NOMO-1 treated with dmso at 0.1 percent for 144 hours (cell line): ENCODE measurements around the gene PIGO.

Experiments used
- DNase-seq: peaks from one replicate; lab custom pipeline; 2025; ENCODE audit not compliant: unreplicated experiment; lab: John Stamatoyannopoulos, UW

PIGO gene

GRCh38 chr9:35096035-35096849 is at the start of gene PIGO:
Gene PIGO (minus strand): TSS chr9:35096591. CDS start chr9:35095565, 1,026 bp downstream.
- DNase-seq: peak; percentile 90

- DNase-seq: no peak
These were observed 45.6 kb upstream of the PIGO start for GRCh38 chr9:35142037-35142436.

DNA sequence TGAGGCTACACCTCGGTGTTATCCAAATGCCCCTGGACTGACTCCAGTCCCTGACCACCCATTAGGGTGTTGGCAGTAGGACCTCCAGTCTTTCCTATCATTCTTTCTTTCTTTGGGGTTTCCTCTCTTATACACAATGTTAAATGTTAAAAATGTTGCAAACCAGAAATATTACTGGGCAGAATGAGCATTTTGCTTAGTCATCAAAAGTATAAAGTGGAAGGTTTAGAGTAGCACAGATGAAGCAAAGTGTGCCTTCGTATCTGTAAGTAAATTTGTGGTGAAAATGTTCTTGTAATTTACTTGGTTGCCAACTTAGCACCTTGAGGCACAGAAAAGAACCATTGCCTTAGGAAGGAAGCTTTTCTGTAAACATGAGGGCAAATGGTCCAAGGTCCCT is 43.7 kb upstream of the PIGO start:
- DNase-seq: no peak

- no peak for DNase-seq
These were observed 40.5 kb upstream of the PIGO start for GRCh38 chr9:35136866-35137265.

- no peak for DNase-seq
These were observed 39.6 kb upstream of the PIGO start for GRCh38 chr9:35135988-35136387.

DNA sequence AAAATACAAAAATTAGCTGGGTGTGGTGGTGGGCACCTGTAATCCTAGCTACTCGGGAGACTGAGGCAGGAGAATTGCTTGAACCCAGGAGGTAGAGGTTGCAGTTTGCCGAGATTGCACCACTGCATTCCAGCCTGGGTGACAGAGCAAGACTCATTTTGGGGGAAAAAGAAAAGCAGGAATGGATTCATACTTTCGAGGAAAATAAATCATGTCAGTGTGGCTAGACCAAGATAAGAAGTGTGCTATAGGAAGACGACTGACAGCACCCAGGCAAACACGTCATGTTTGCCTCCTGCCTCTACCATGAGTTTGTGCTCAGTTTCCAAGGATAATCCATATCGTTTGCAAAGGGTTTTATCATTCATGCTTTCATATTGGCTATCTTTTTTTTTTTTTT is 38.5 kb upstream of the PIGO start:
- DNase-seq: no peak

GRCh38 chr9:35116898-35117551 is 20.6 kb upstream of the PIGO start:
- peak; percentile 87 for DNase-seq

DNA sequence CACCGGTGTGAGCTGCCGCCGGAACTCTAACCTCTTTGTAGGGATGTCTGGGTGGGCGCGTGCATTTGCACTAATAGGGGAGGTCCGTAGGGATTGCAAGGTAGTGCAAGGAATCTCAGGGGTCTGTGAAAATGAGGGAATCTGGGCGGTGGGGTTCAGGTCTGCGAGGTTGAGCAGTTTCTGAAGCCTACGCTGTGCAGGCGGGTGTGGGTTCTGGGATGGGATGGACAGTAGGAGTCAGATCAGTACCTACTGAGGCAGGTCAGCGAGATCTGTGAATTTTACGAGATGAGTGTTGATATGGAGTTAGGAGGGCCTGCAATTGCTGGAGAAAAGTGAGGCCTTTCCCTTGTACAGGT is 20.1 kb upstream of the PIGO start:
- no peak for DNase-seq

- DNase-seq: peak; percentile 100
These were observed 19.5 kb upstream of the PIGO start, which contains the start of gene ATOSB for GRCh38 chr9:35115680-35116538. Gene ATOSB (minus strand): TSS chr9:35115862. CDS start chr9:35108274, 7,588 bp downstream.

- DNase-seq: peak; percentile 86
These were observed 18.6 kb upstream of the PIGO start for GRCh38 chr9:35114840-35115628.

GRCh38 chr9:35114113-35114839 is 17.9 kb upstream of the PIGO start:
- DNase-seq: peak; percentile 91

DNA sequence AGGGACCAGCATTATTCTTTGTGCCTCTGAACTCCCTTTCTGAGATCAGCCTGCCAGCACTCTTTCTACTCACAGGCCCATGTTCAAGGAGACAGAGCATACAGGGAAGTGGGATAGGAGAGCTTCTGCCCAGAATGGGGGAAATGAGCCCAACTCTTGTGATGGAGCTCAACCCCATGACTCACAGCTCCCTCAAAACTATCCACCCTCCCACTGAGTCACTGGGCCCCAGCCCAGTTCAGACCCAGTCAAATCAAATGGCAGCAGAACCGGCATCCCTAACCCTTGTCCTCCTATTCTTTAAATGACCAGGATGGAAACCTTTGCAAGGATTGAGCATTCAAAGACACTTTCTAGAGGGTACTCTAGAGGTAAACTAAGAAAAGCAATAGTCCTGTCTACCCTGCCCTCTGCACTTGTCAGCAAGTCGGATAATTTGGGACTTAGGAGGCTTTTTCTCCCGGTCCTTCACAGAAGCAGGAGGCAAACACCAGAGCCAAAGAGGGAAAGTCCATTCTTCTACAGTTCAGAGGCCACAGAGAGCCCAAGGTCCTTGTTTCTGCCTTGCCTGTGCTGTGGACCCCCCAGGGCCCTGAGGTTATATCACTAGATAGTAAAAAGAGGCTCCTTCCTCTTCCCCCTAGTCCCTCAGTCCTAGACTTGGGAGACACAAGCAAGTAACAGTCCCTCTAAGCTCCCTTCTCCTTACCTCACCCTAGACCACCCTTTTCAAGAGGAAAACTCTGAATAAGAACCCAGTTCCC is 16.0 kb upstream of the PIGO start:
- peak; percentile 10 for DNase-seq

DNA sequence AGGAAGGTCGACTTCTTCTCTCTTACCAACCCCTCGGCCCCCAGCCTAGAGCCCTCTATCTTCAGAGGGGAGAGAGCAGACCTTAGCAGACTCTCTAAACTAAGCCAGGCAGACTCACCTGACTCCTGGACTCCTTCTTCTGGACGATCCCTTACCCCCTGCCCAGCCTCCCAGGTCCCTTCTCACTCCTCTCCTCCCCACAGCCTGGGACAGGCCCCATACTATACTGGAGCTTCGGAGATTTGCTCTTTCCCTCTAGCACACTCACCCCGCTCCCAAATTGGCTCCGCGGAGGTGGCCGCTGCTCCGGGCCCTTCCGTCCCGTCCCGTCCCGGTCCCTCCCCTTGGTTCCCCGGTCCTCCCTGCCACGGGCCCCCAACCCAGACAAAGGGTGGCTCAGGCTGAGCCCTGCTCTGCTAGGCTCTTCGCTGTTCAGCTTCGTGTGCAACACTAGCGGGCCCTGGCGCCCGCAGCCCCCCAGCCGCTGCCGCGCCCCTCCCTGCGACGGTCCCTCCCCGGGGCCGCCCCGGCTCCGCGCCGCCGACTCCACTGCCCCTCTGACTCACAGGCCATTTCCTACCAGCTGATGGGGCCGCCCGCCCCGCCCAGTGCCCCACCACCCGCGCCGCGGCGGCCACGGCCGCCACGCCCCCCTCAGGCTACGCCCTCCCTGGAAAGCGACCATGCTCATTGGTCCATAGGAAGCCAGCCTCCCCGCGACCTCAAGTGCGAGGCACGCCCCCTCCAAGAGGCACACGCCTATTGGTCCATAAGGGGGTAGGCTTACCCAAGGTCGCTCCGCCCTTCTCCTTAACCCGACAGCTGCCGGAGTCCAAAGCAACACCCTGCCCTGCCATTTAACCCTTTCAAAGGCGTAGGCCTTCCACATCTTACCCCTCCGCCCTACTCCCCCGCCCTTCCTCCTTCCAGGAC is 14.9 kb upstream of the PIGO start:
- peak; percentile 98 for DNase-seq

DNA sequence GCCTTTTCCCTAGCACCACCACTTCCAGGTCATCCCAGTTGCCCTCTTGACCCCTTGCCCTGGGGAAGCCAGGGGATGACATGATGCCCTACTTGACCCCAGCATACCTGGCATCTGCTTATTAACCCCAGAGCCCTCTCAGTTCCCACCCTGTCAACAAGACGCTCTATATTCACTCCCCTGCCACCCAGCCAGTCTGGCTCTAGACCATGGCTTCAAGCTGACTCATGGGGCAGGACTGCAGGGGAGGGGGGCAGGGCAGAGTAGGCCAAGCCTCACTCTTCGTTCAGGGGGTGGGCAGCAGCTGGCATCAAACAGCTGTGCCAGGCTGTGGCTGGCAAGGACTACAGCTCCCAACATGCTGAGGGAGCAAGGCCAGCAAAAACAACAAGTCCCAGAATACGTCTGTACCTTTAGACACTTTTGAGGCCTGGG is 14.0 kb upstream of the PIGO start:
- DNase-seq: no peak

DNA sequence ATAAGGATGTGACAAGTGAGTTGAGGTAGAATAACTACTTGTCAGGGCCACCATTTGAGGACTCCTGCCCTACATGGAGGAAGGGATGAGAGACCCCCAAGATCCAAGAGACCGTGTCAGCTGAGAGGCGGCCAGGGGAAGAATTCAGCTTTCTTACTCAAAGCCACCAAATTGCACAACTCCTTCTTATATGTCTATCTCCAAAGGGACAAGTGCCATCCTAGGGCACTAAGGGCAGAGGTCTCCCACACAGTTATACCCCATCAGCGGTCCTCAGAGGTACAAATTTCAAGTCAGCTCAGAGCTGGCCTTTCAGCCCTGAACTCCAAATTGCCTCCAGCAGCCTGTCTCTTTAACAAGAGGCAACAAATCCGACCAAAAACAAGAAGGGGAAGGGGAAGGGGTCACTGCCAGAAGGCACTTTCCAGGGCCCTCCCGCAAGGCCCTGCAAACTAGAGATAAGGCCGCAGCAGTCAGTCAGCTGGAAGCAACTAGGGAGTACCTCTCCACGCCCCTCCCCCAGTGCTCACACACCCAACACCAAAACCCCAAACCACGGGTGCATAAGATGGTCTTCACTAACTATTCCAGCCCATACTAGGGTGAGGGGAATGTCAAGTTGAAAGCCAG is 12.7 kb upstream of the PIGO start:
- DNase-seq: no peak

- DNase-seq: no peak
These were observed 12.1 kb upstream of the PIGO start for GRCh38 chr9:35108461-35108860.
